Measurements from ENCODE around the gene SLC23A2. TPM values are rescaled to one million over a fixed set of nuclear protein-coding genes. Genes with fewer than 3 reads are reported as not detected.

Gene SLC23A2
- polyA plus RNA-seq, 1 of the 3 experiments (the other 2 are of a cell fraction): 14.0 TPM

DNA sequence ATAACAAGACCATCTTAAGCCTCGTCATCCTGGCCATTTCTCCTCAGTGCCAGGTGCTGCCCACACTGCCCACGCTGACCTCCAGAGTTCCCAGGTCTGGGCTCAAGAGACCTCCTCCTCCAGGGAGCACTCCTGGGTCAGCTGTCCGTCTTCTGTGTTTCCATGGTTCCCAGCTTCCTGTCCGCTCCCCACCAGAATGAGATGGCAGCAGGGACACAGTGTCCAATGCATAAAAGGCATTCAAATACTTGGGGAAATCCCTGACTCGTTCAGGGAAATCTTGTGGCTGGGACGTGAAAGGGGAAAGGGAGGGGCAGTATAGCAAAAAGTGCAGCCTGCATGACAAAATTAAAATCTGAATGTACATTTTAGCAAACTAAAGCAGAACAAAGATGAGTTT, 54.3 kb downstream of the SLC23A2 start:
- ChIA-PET CTCF (interaction anchor here (1.4 to 2.1 kb wide), 3 partner anchors 9 to 245 kb away, joined by 3 to 8 read pairs (median 6); no protein-coding TSS in a partner anchor), POLR2A (no interaction called here)
- Histone ChIP-seq H3K27me3 (ENCODE audit: insufficient read depth) (no peaks in the 10 kb centered on the region), H3K9me3 (no peaks in the 10 kb centered on the region), H2AFZ (ENCODE audit: low read depth) (no peak overlapping the region), H3K27ac (ENCODE audit: low read depth in 2 of 2, low read length in 1 of 2) (no peak overlapping the region), H3K4me3 (ENCODE audit: low read depth in 2 of 2, low read length in 1 of 2) (no peak overlapping the region), H3K9ac (no peak overlapping the region), H3K4me2 (no peak overlapping the region), H3K9me2 (no peaks in the 10 kb centered on the region), H3K79me2 (ENCODE audit: insufficient read depth) (no peaks in the 10 kb centered on the region), H4K20me1 (ENCODE audit: insufficient read depth) (no peaks in the 10 kb centered on the region), H3K4me1 (ENCODE audit: control insufficient read depth in 1 of 2, insufficient read depth in 2 of 2, low read depth in 1 of 2, low read length in 1 of 2) (peaks cover 2 to 5% of the 10 kb centered on the region in 2 experiments; a peak in 1 of 4 replicates), H3F3A (replicated peaks; ENCODE audit: insufficient read depth) (peaks cover 9% of the 10 kb centered on the region), H3K36me3 (replicated peaks in 1 of 2; ENCODE audit: control insufficient read depth in 1 of 2, insufficient read depth in 2 of 2, low read length in 1 of 2) (no peaks in the 10 kb centered on the region)
- no peak for DNase-seq
- TF ChIP-seq EP300 (IDR thresholded peaks at IDR 0.05; ENCODE audit: borderline replicate concordance in 1 of 2, low read depth in 1 of 2, low read length in 1 of 2): no peak
- TF ChIP-seq, protein P1, sequence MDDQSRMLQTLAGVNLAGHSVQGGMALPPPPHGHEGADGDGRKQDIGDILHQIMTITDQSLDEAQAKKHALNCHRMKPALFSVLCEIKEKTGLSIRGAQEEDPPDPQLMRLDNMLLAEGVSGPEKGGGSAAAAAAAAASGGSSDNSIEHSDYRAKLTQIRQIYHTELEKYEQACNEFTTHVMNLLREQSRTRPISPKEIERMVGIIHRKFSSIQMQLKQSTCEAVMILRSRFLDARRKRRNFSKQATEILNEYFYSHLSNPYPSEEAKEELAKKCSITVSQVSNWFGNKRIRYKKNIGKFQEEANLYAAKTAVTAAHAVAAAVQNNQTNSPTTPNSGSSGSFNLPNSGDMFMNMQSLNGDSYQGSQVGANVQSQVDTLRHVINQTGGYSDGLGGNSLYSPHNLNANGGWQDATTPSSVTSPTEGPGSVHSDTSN (IDR thresholded peaks at IDR 0.05): no peak
- TF ChIP-seq RCOR1 (IDR thresholded peaks at IDR 0.05; ENCODE audit: low read length): no peak
- TF ChIP-seq FOXJ3 (CRISPR knock-in tag; IDR thresholded peaks at IDR 0.05): no peak
- TF ChIP-seq SIN3A (IDR thresholded peaks at IDR 0.05; ENCODE audit: borderline replicate concordance, low read depth, low read length): no peak
- no peak for TF ChIP-seq JUND (IDR thresholded peaks at IDR 0.05)
- TF ChIP-seq NRF1 (IDR thresholded peaks at IDR 0.05; ENCODE audit: low read depth, low read length): no peak
- no peak for TF ChIP-seq TAF1 (IDR thresholded peaks at IDR 0.05; ENCODE audit: borderline replicate concordance, low read depth, low read length)
- TF ChIP-seq, protein P2, sequence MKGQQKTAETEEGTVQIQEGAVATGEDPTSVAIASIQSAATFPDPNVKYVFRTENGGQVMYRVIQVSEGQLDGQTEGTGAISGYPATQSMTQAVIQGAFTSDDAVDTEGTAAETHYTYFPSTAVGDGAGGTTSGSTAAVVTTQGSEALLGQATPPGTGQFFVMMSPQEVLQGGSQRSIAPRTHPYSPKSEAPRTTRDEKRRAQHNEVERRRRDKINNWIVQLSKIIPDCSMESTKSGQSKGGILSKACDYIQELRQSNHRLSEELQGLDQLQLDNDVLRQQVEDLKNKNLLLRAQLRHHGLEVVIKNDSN (IDR thresholded peaks at IDR 0.05; ENCODE audit: borderline replicate concordance, low read depth): no peak
- TF ChIP-seq, protein P3, sequence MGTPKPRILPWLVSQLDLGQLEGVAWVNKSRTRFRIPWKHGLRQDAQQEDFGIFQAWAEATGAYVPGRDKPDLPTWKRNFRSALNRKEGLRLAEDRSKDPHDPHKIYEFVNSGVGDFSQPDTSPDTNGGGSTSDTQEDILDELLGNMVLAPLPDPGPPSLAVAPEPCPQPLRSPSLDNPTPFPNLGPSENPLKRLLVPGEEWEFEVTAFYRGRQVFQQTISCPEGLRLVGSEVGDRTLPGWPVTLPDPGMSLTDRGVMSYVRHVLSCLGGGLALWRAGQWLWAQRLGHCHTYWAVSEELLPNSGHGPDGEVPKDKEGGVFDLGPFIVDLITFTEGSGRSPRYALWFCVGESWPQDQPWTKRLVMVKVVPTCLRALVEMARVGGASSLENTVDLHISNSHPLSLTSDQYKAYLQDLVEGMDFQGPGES (IDR thresholded peaks at IDR 0.05; ENCODE audit: low read depth, low read length): no peak
- WGBS (ENCODE audit: low lambda C conversion rate): 81% methylated on average over 6 of the region's 6 CpGs

DNA sequence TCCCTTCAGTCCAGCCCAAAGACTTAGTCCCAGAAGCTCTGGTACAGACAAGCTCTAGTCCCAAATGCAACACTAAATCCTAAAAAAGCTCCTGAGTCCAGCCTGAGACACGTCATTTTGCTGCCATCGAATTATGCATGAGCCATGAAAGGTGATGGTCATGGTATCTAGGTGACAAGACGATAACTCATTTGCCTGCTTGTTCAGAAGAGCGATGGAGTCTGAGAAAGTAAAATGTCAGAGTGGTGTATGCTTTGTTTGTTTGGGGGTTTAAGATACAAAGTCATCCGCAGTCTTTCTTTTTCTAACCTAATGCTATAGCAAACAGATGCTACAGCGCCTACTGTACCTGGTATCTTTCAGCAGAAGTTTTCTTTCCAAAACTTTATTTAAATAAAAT, 54.7 kb downstream of the SLC23A2 start:
- Histone ChIP-seq H3F3A (replicated peaks; ENCODE audit: insufficient read depth) (peaks cover 10% of the 10 kb centered on the region), H3K27ac (ENCODE audit: low read depth in 2 of 2, low read length in 1 of 2) (no peak overlapping the region), H4K20me1 (ENCODE audit: insufficient read depth) (no peaks in the 10 kb centered on the region), H3K4me2 (no peak overlapping the region), H3K9me2 (no peaks in the 10 kb centered on the region), H3K4me3 (ENCODE audit: low read depth in 2 of 2, low read length in 1 of 2) (no peak overlapping the region), H3K27me3 (ENCODE audit: insufficient read depth) (no peaks in the 10 kb centered on the region), H3K36me3 (replicated peaks in 1 of 2; ENCODE audit: control insufficient read depth in 1 of 2, insufficient read depth in 2 of 2, low read length in 1 of 2) (no peaks in the 10 kb centered on the region), H2AFZ (ENCODE audit: low read depth) (no peak overlapping the region), H3K9ac (no peak overlapping the region), H3K9me3 (no peaks in the 10 kb centered on the region), H3K79me2 (ENCODE audit: insufficient read depth) (no peaks in the 10 kb centered on the region), H3K4me1 (ENCODE audit: control insufficient read depth in 1 of 2, insufficient read depth in 2 of 2, low read depth in 1 of 2, low read length in 1 of 2) (peaks cover 2 to 5% of the 10 kb centered on the region in 2 experiments; a peak in 1 of 4 replicates)
- 98% methylated on average over 6 of the region's 6 CpGs for WGBS (ENCODE audit: low lambda C conversion rate)
- DNase-seq: no peak
- ChIA-PET CTCF (interaction anchor here (2.1 kb wide), 1 partner anchor 10 kb away, joined by 8 read pairs; no protein-coding TSS in a partner anchor), POLR2A (no interaction called here)
- TF ChIP-seq, protein P4, sequence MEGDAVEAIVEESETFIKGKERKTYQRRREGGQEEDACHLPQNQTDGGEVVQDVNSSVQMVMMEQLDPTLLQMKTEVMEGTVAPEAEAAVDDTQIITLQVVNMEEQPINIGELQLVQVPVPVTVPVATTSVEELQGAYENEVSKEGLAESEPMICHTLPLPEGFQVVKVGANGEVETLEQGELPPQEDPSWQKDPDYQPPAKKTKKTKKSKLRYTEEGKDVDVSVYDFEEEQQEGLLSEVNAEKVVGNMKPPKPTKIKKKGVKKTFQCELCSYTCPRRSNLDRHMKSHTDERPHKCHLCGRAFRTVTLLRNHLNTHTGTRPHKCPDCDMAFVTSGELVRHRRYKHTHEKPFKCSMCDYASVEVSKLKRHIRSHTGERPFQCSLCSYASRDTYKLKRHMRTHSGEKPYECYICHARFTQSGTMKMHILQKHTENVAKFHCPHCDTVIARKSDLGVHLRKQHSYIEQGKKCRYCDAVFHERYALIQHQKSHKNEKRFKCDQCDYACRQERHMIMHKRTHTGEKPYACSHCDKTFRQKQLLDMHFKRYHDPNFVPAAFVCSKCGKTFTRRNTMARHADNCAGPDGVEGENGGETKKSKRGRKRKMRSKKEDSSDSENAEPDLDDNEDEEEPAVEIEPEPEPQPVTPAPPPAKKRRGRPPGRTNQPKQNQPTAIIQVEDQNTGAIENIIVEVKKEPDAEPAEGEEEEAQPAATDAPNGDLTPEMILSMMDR (IDR thresholded peaks at IDR 0.05): no peak
